Parietal lobe (tissue), 1 donor: ENCODE results near the gene OR5M8. TPM values are rescaled to one million over a fixed set of nuclear protein-coding genes. Genes with fewer than 3 reads are reported as not detected.

Experiments used
- total RNA-seq: library from RNA; depleted of rRNA; stranded (reverse); fragments of >200 nt; gene quantifications from one replicate; pipeline ENCODE4 v1.2.3, GENCODE V29; 2014

The OR5M8 gene
- total RNA-seq = not detected

GRCh38 chr11:56491270-56491669, at the start of gene OR5M8:
TSS of gene OR5M8 (minus strand) at chr11:56491370. CDS start at chr11:56491370, 0 bp downstream.

GRCh38 chr11:56473252-56473651, 17.9 kb downstream of the OR5M8 start, which contains the start of gene OR5M3:
TSS of gene OR5M3 (minus strand) at chr11:56473352. CDS start at chr11:56470497, 2,855 bp downstream.

Other genes with a start within 250 kb of the OR5M8 start
- not detected for gene OR5T3, start 239.1 kb downstream of the OR5M8 start, total RNA-seq
- gene OR5T1, start 217.2 kb downstream of the OR5M8 start, total RNA-seq = not detected
- not detected for gene OR8H1, start 199.1 kb downstream of the OR5M8 start, total RNA-seq
- gene OR8K3, start 176.2 kb downstream of the OR5M8 start, total RNA-seq = not detected
- gene OR8K1, start 145.3 kb downstream of the OR5M8 start, total RNA-seq = not detected
- not detected for gene OR8J1, start 137.1 kb downstream of the OR5M8 start, total RNA-seq
- gene OR8U1, start 115.7 kb downstream of the OR5M8 start, total RNA-seq = not detected
- gene OR5AL1, start 78.7 kb downstream of the OR5M8 start, total RNA-seq = not detected
- not detected for gene OR5M3, start 18.0 kb downstream of the OR5M8 start, total RNA-seq
- gene OR5M11, start 51.9 kb upstream of the OR5M8 start, total RNA-seq = not detected
- not detected for gene OR5M10, start 86.4 kb upstream of the OR5M8 start, total RNA-seq
- not detected for gene OR5M1, start 123.5 kb upstream of the OR5M8 start, total RNA-seq
- gene OR5AP2, start 151.1 kb upstream of the OR5M8 start, total RNA-seq = not detected
- gene OR5AR1, start 172.3 kb upstream of the OR5M8 start, total RNA-seq = not detected
- not detected for gene OR9G1, start 207.7 kb upstream of the OR5M8 start, total RNA-seq